OCI-LY7 (cell line): ENCODE measurements around the gene RBM33. TPM values are rescaled to one million over a fixed set of nuclear protein-coding genes. Genes with fewer than 3 reads are reported as not detected.

Experiments
- BruUV-seq: library from RNA; stranded (reverse); fragments of 400-500 nt; replicated peaks from 2 replicates; lab custom pipeline; 2021; lab: Mats Ljungman, UMichigan
- CTCF ChIA-PET: fragments of 300-600 bp; sonication (Branson Sonifier 250); formaldehyde crosslinking; loops from one replicate; lab custom pipeline; 2022; ENCODE audit warnings: antibody characterized with exemption; ENCODE audit not compliant: unreplicated experiment; lab: Charles Lee
- POLR2A ChIA-PET: fragments of 300-600 bp; sonication (Branson Sonifier 250); formaldehyde crosslinking; loops from one replicate; lab custom pipeline; 2022; ENCODE audit warnings: antibody characterized with exemption; lab: Charles Lee
- DNase-seq: peaks from one replicate; pipeline ENCODE4 v3.0.0-alpha.2; 2015; ENCODE audit warnings: low spot score
- H2AFZ ChIP-seq: fragments of 200-600 bp; sonication (generic), shearing (Covaris generic); 2 replicates; pipeline ENCODE4 v1.6.1; 2014; ENCODE audit warnings: mild to moderate bottlenecking, antibody characterized with exemption, low read length, moderate library complexity
- H3K27ac ChIP-seq: fragments of 200-600 bp; sonication (generic); 2 replicates; pipeline ENCODE4 v1.5.1; 2014; ENCODE audit warnings: mixed run types, low read depth, mild to moderate bottlenecking, moderate library complexity, low read length, inconsistent platforms; ENCODE audit not compliant: poor library complexity, severe bottlenecking
- H3K36me3 ChIP-seq: fragments of 200-600 bp; sonication (generic); 2 replicates; pipeline ENCODE4 v1.6.1; 2014; ENCODE audit warnings: mild to moderate bottlenecking, antibody characterized with exemption, low read length, moderate library complexity, mixed read lengths; ENCODE audit not compliant: insufficient read depth
- H3K4me1 ChIP-seq: fragments of 200-600 bp; sonication (generic); 2 replicates; pipeline ENCODE4 v1.5.1; 2014; ENCODE audit warnings: mild to moderate bottlenecking, low read length; ENCODE audit not compliant: insufficient read depth, poor library complexity, severe bottlenecking
- H3K4me2 ChIP-seq: fragments of 200-600 bp; sonication (generic); 2 replicates; pipeline ENCODE4 v1.6.1; 2014; ENCODE audit warnings: mild to moderate bottlenecking, low read length
- H3K4me3 ChIP-seq: fragments of 200-600 bp; sonication (generic); 2 replicates; pipeline ENCODE4 v1.5.1; 2014; ENCODE audit warnings: mild to moderate bottlenecking, low read depth, low read length; ENCODE audit not compliant: poor library complexity, severe bottlenecking
- H3K79me2 ChIP-seq: fragments of 200-600 bp; sonication (generic); 2 replicates; pipeline ENCODE4 v1.6.1; 2016; ENCODE audit warnings: low read depth, mild to moderate bottlenecking, low read length, moderate library complexity, mixed read lengths; ENCODE audit not compliant: insufficient read depth
- H3K9me2 ChIP-seq: fragments of 200-600 bp; sonication (generic); 2 replicates; pipeline ENCODE4 v1.6.1; 2016; ENCODE audit warnings: mild to moderate bottlenecking, low read length, mixed read lengths; ENCODE audit not compliant: insufficient read depth
- H3K9me3 ChIP-seq: fragments of 200-600 bp; sonication (generic); 2 replicates; pipeline ENCODE4 v1.6.1; 2014; ENCODE audit warnings: mild to moderate bottlenecking, mixed run types, low read length, mixed read lengths
- H4K20me1 ChIP-seq: fragments of 200-600 bp; sonication (generic); 2 replicates; pipeline ENCODE4 v1.6.1; 2014; ENCODE audit warnings: mild to moderate bottlenecking, antibody characterized with exemption, low read length, moderate library complexity, mixed read lengths; ENCODE audit not compliant: insufficient read depth
- CTCF ChIP-seq: fragments of 200-600 bp; sonication (generic); conservative IDR thresholded peaks from 2 replicates; pipeline ENCODE4 v1.5.1; 2014; ENCODE audit warnings: mild to moderate bottlenecking, antibody characterized with exemption, low read length, moderate library complexity, mixed read lengths
- EZH2phosphoT487 ChIP-seq: fragments of 200-600 bp; sonication (generic); IDR thresholded peaks from 2 replicates; pipeline ENCODE4 v1.6.1; 2018; ENCODE audit warnings: low read depth, borderline replicate concordance, mild to moderate bottlenecking, mixed run types, antibody characterized with exemption, low read length, moderate library complexity, mixed read lengths
- intact Hi-C: fragments of 100-400 bp; cut with micrococcal nuclease; formaldehyde crosslinking; loops from one replicate; pipeline ENCODE4 v1.10.0; 2022; ENCODE audit not compliant: unreplicated experiment
- total RNA-seq, 2 experiments: library from RNA; depleted of rRNA in 1 of 2; stranded (reverse); fragments of >200 nt in 1 of 2; shearing (Covaris generic) in 1 of 2; gene quantifications; 2 replicates each; pipeline ENCODE4 v1.2.3, GENCODE V29; 2014 to 2022

Gene RBM33
- total RNA-seq, 2 experiments from 2014 or later, result 67.6 to 127 TPM

GRCh38 chr7:155775691-155776090 lies 131.2 kb downstream of the RBM33 start:
- Histone ChIP-seq H3K27ac (no peak overlapping the region), H3K4me2 (no peak overlapping the region), H3K9me3 (no peaks in the 10 kb centered on the region), H3K4me3 (no peak overlapping the region), H3K9me2 (no peaks in the 10 kb centered on the region), H3K79me2 (no peaks in the 10 kb centered on the region), H4K20me1 (peaks cover 17% of the 10 kb centered on the region; the same call in 1 of the 2 replicates), H3K4me1 (no peaks in the 10 kb centered on the region), H3K36me3 (peaks cover 85% of the 10 kb centered on the region), H2AFZ (no peak overlapping the region)
- POLR2A ChIA-PET, result interaction anchor here (0.6 kb wide), 1 partner anchor 796 kb away, joined by 3 read pairs; no protein-coding TSS in a partner anchor
- CTCF ChIA-PET, result no interaction called here
- TF ChIP-seq EZH2phosphoT487 (no peak), CTCF (no peak)
- BruUV-seq, result no TSS peak
- DNase-seq, result no peak
- intact Hi-C loops, result no loop called here

GRCh38 chr7:155776606-155777005 lies 132.1 kb downstream of the RBM33 start:
- Histone ChIP-seq H2AFZ (no peak overlapping the region), H3K9me3 (no peaks in the 10 kb centered on the region), H3K4me2 (no peak overlapping the region), H3K9me2 (no peaks in the 10 kb centered on the region), H3K4me3 (no peak overlapping the region), H3K4me1 (no peaks in the 10 kb centered on the region), H3K27ac (no peak overlapping the region), H3K79me2 (no peaks in the 10 kb centered on the region), H3K36me3 (peaks cover 82% of the 10 kb centered on the region), H4K20me1 (peaks cover 11% of the 10 kb centered on the region; the same call in 1 of the 2 replicates)
- ChIA-PET POLR2A (no interaction called here), CTCF (no interaction called here)
- no peak for DNase-seq
- no TSS peak for BruUV-seq
- intact Hi-C loops, result no loop called here
- TF ChIP-seq CTCF (no peak), EZH2phosphoT487 (no peak)

GRCh38 chr7:155778349-155778748 lies 133.9 kb downstream of the RBM33 start:
- no TSS peak for BruUV-seq
- TF ChIP-seq EZH2phosphoT487 (no peak), CTCF (no peak)
- intact Hi-C loops, result no loop called here
- no peak overlapping the region for H2AFZ ChIP-seq
- no peak overlapping the region for H3K4me2 ChIP-seq
- H3K36me3 ChIP-seq, result peaks cover 78% of the 10 kb centered on the region
- DNase-seq, result no peak
- H3K79me2 ChIP-seq, result no peaks in the 10 kb centered on the region
- no peak overlapping the region for H3K27ac ChIP-seq
- H4K20me1 ChIP-seq, result peaks cover 5% of the 10 kb centered on the region; the same call in 1 of the 2 replicates
- H3K4me1 ChIP-seq, result no peaks in the 10 kb centered on the region
- ChIA-PET POLR2A (interaction anchor here (0.6 to 0.7 kb wide), 2 partner anchors 382 to 1403 kb away, joined by 3 to 6 read pairs; no protein-coding TSS in a partner anchor), CTCF (no interaction called here)
- no peak overlapping the region for H3K4me3 ChIP-seq
- H3K9me2 ChIP-seq, result no peaks in the 10 kb centered on the region
- H3K9me3 ChIP-seq, result no peaks in the 10 kb centered on the region
